Esophagus muscularis mucosa (tissue), 4 donors: Measurements from ENCODE around the gene MAF. TPM values are rescaled to one million over a fixed set of nuclear protein-coding genes. Genes with fewer than 3 reads are reported as not detected.
A peak's percentile ranks its signal among the peaks of the same experiment; 100 is the strongest.

Experiments
- DNase-seq: peaks from one replicate; pipeline ENCODE4 v3.0.0-alpha.2; 2017; ENCODE audit errors: extremely low spot score
- H3K27ac ChIP-seq, 4 donors: fragments of 200-600 bp; sonication (generic); replicated peaks in 1 of 4; 1 replicate in 3 of 4; 2 replicates in 1 of 4; pipeline ENCODE4 v1.5.1; 2016 to 2019; ENCODE audit warnings: mild to moderate bottlenecking in 1 of 4
- H3K27me3 ChIP-seq, 4 donors: fragments of 200-600 bp; sonication (generic); one replicate each; pipeline versions ENCODE4 v1.5.1 to v1.6.0; 2016 to 2019
- H3K36me3 ChIP-seq, 4 donors: fragments of 200-600 bp; sonication (generic); one replicate each; pipeline ENCODE4 v1.5.1; 2016 to 2019
- H3K4me1 ChIP-seq, 4 donors: fragments of 200-600 bp; sonication (generic); one replicate each; pipeline ENCODE4 v1.5.1; 2016 to 2019
- H3K4me3 ChIP-seq, 4 donors: fragments of 200-600 bp; sonication (generic); 1 replicate in 2 of 4; 2 replicates in 2 of 4; pipeline ENCODE4 v1.5.1; 2016 to 2019; ENCODE audit warnings: mild to moderate bottlenecking in 4 of 4, moderate library complexity in 1 of 4
- H3K9me3 ChIP-seq, 4 donors: fragments of 200-600 bp; sonication (generic); 1 replicate in 3 of 4; 2 replicates in 1 of 4; pipeline ENCODE4 v1.5.1; 2016 to 2019
- CTCF ChIP-seq, 3 experiments: fragments of 200-600 bp in 2 of 3; fragments of 450-650 bp in 1 of 3; sonication (generic) in 2 of 3; IDR thresholded peaks; one replicate each; pipeline ENCODE4 v1.5.1; 2017 to 2019; ENCODE audit warnings: antibody characterized with exemption in 3 of 3, mild to moderate bottlenecking in 2 of 3, moderate library complexity in 1 of 3
- EP300 ChIP-seq: sonication (generic); formaldehyde crosslinking; IDR thresholded peaks from one replicate; pipeline ENCODE4 v1.6.1; 2017; ENCODE audit warnings: antibody characterized with exemption
- POLR2A ChIP-seq: fragments of 450-650 bp; IDR thresholded peaks from one replicate; pipeline ENCODE4 v1.6.1; 2017; ENCODE audit warnings: antibody characterized with exemption, moderate library complexity, mild to moderate bottlenecking, low read depth
- POLR2AphosphoS5 ChIP-seq, 2 donors: sonication (generic); formaldehyde crosslinking; IDR thresholded peaks; one replicate each; pipeline ENCODE4 v1.6.1; 2017; ENCODE audit warnings: antibody characterized with exemption in 2 of 2
- WGBS: methylation state at CpG from one replicate; pipeline ENCODE4 v1.1.5; 2018; 5-methylcytosine and 5-hydroxymethylcytosine counted together
- intact Hi-C: fragments of 100-400 bp; cut with DNase I; formaldehyde crosslinking; loops from one replicate; pipeline ENCODE4 v1.15.1; 2023
- total RNA-seq, 4 donors: library from RNA; depleted of rRNA; stranded (reverse); fragments of >200 nt; gene quantifications; one replicate each; pipeline versions ENCODE4 v1.1.0 to v1.2.1, GENCODE V29; 2016

The MAF gene
- total RNA-seq, 4 donors from 2014 or later, result 30.4 to 55.1 (median 40.8) TPM

- no peak for DNase-seq
- Histone ChIP-seq H3K4me3 (no peak overlapping the region), H3K4me1 (peaks cover 0 to 11% (median 3%) of the 10 kb centered on the region in 4 donors), H3K27ac (no peak overlapping the region), H3K27me3 (peaks cover 0 to 26% (median 0%) of the 10 kb centered on the region in 4 donors), H3K9me3 (no peaks in the 10 kb centered on the region), H3K36me3 (no peaks in the 10 kb centered on the region)
- intact Hi-C loops, result loop anchor here (10.0 kb wide), 1 partner anchor 534 kb away; no protein-coding TSS in a partner anchor
- TF ChIP-seq CTCF (IDR thresholded peaks at IDR 0.05) (no peak), POLR2AphosphoS5 (IDR thresholded peaks at IDR 0.05) (no peak), EP300 (no peak)
- WGBS, result 75% methylated on average over 5 of the region's 5 CpGs
Measured at GRCh38 chr16:79608976-79609375, 8.4 kb upstream of the MAF start.

GRCh38 chr16:79607587-79607986 lies 7.0 kb upstream of the MAF start:
- no peak overlapping the region for H3K27ac ChIP-seq
- no peak for DNase-seq

GRCh38 chr16:79605999-79606398 lies 5.5 kb upstream of the MAF start:
- no peak for DNase-seq
- Histone ChIP-seq H3K27me3 (peaks cover 0 to 26% (median 0%) of the 10 kb centered on the region in 4 donors), H3K4me3 (no peak overlapping the region), H3K27ac (no peak overlapping the region), H3K4me1 (peaks cover 0 to 31% (median 22%) of the 10 kb centered on the region in 4 donors), H3K9me3 (no peaks in the 10 kb centered on the region), H3K36me3 (no peaks in the 10 kb centered on the region)
- WGBS, result 66% methylated on average over 7 of the region's 7 CpGs
- intact Hi-C loops, result loop anchor here (10.0 kb wide), 1 partner anchor 531 kb away; no protein-coding TSS in a partner anchor
- TF ChIP-seq EP300 (no peak), POLR2AphosphoS5 (IDR thresholded peaks at IDR 0.05) (no peak), POLR2A (no peak), CTCF (IDR thresholded peaks at IDR 0.05) (no peak)

More at GRCh38 chr16:79607587-79607986, 7.0 kb upstream of the MAF start:
- 59% methylated on average over 3 of the region's 3 CpGs for WGBS
- intact Hi-C loops, result loop anchor here (10.0 kb wide), 1 partner anchor 533 kb away; no protein-coding TSS in a partner anchor
- H3K9me3 ChIP-seq, result no peaks in the 10 kb centered on the region
- H3K27me3 ChIP-seq, result peaks cover 0 to 26% (median 0%) of the 10 kb centered on the region in 4 donors
- TF ChIP-seq EP300 (no peak), POLR2AphosphoS5 (IDR thresholded peaks at IDR 0.05) (no peak), CTCF (IDR thresholded peaks at IDR 0.05) (no peak), POLR2A (no peak)
- no peak overlapping the region for H3K4me3 ChIP-seq
- peaks cover 0 to 15% (median 6%) of the 10 kb centered on the region in 4 donors for H3K4me1 ChIP-seq
- H3K36me3 ChIP-seq, result no peaks in the 10 kb centered on the region

DNA sequence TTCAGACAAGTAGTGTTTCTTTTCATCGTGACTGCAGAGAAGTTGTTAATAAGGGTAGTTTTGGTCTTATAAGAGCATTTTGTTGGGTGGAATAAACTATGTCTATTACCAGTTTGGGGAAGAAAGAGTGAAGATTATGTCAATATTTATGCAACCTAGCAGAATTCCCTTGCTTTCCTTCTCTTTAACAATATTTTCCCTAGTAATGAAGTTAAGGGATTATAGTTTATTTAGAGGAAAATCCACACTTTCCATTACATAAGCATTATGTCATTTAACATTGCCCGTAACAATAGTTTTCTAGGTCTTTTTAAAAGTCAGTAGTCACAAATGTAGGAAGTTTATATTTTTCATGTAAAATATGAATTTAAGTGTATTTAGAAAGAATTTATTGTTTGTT lies 2.5 kb upstream of the MAF start:
- Histone ChIP-seq H3K4me1 (peaks cover 0 to 43% (median 41%) of the 10 kb centered on the region in 4 donors), H3K27me3 (peaks cover 0 to 22% (median 0%) of the 10 kb centered on the region in 4 donors), H3K36me3 (no peaks in the 10 kb centered on the region), H3K27ac (no peak overlapping the region), H3K4me3 (peak overlapping the region in 1 of 4 donors; percentile 80), H3K9me3 (no peaks in the 10 kb centered on the region)
- TF ChIP-seq POLR2A (no peak), CTCF (IDR thresholded peaks at IDR 0.05) (no peak), POLR2AphosphoS5 (IDR thresholded peaks at IDR 0.05) (no peak), EP300 (no peak)
- DNase-seq, result no peak
- WGBS, result 74% methylated on average over 2 of the region's 2 CpGs
- intact Hi-C loops, result loop anchor here (5.0 to 10.0 kb wide), 3 partner anchors 528 to 1481 kb away; no protein-coding TSS in a partner anchor

GRCh38 chr16:79602628-79603014 lies 2.1 kb upstream of the MAF start:
- no peak for TF ChIP-seq POLR2AphosphoS5 (IDR thresholded peaks at IDR 0.05)
- TF ChIP-seq POLR2A, result no peak
- TF ChIP-seq CTCF (IDR thresholded peaks at IDR 0.05), result no peak
- TF ChIP-seq EP300, result no peak
- no peak for DNase-seq
- intact Hi-C loops, result loop anchor here (5.0 to 10.0 kb wide), 3 partner anchors 528 to 1480 kb away; no protein-coding TSS in a partner anchor

More at GRCh38 chr16:79602628-79603014, 2.1 kb upstream of the MAF start:
- H3K4me3 ChIP-seq, result peak overlapping the region in 3 of 4 donors; percentile 60 to 80 (median 68)
- 23% methylated on average over 5 of the region's 5 CpGs for WGBS
- H3K4me1 ChIP-seq, result peaks cover 0 to 43% (median 37%) of the 10 kb centered on the region in 4 donors
- H3K27me3 ChIP-seq, result peaks cover 0 to 22% (median 0%) of the 10 kb centered on the region in 4 donors
- peak overlapping the region in 1 of 4 donors; percentile 49 for H3K27ac ChIP-seq
- no peaks in the 10 kb centered on the region for H3K36me3 ChIP-seq
- H3K9me3 ChIP-seq, result no peaks in the 10 kb centered on the region
